ENCODE measurements around the gene RFPL1.
"Not testable (repeated sequence)": the region's sequence is repeated elsewhere in the genome, so short reads cannot be mapped to it uniquely, and the experiment has no call there.

The RFPL1 gene

DNA sequence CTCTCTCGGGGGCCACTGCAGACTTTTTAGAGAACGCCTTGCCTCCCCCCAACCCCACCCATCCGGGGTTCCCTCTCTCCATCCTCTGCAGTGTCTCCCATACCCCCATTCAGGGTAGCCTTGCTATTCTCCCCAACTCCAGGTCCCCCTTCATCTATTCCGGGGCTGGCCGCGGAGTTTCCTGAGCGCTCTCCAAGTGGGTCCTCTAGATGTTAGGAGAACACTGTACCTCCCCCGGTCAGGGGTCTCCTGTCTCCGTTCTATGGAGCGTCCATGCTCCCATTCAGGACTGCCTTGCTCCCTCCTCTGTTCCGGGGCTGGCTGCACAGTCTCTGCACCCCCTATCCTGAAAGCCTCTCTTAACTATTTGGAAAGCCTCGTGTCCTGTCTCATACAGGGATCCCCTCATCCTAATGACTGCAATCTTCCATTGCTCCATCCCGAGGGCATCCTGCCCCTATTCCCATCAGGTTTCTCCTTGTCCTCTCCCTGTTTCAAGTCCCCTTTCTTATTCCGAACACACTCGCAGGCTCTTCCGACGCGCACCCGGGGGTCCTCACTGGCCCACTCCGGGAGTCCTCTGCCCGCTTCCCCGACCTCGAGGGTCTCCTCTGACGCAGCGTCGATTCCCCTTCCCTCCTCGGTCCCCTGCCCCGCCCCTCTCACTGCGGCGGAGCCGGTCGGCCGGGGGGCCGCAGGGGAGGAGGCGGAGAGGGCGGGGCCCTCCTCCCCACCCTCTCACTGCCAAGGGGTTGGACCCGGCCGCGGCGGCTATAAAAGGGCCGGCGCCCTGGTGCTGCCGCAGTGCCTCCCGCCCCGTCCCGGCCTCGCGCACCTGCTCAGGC lies 41.3 kb downstream of the RFPL1 start, which contains the start of gene NEFH:
TSS of gene NEFH (plus strand) at position 802 of the 845 bp plus-strand sequence. CDS start 45 bp downstream, outside the sequence.
- DNase-seq (ENCODE audit: low spot score) = no peak

- no peak for DNase-seq (ENCODE audit: low spot score)
Observed at GRCh38 chr22:29480262-29480511, 41.8 kb downstream of the RFPL1 start.

- DNase-seq (ENCODE audit: low spot score) = no peak
Observed at GRCh38 chr22:29480512-29481264, 42.3 kb downstream of the RFPL1 start.

GRCh38 chr22:29481265-29482000 lies 43.0 kb downstream of the RFPL1 start:
- no peak for DNase-seq (ENCODE audit: low spot score)

DNA sequence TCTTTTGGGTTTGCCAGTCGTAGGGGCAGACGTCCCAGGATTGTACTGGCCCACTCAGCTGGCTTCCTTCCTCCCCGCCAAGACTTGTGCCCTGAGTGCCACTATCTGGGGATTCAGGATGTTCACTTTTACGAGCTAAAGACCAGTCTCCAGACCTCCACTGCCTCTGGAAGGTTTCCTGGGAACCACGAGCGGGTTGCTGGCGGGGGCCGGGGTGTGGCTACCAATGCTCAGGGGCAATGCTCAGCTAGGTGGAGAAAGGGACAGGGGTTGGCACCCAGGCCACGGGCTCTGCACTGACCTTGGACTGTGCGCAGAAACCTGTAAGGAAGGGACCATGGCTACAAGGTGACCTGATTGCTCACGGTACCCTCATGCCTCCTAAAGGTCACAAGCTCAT lies 43.9 kb downstream of the RFPL1 start:
- no peak for DNase-seq (ENCODE audit: low spot score)

- DNase-seq (ENCODE audit: low spot score) = no peak
Observed at GRCh38 chr22:29482726-29483125, 44.3 kb downstream of the RFPL1 start.

GRCh38 chr22:29483254-29483653 lies 44.9 kb downstream of the RFPL1 start:
- DNase-seq (ENCODE audit: low spot score) = no peak

GRCh38 chr22:29484642-29485041 lies 46.3 kb downstream of the RFPL1 start:
- no peak for DNase-seq (ENCODE audit: low spot score)

DNA sequence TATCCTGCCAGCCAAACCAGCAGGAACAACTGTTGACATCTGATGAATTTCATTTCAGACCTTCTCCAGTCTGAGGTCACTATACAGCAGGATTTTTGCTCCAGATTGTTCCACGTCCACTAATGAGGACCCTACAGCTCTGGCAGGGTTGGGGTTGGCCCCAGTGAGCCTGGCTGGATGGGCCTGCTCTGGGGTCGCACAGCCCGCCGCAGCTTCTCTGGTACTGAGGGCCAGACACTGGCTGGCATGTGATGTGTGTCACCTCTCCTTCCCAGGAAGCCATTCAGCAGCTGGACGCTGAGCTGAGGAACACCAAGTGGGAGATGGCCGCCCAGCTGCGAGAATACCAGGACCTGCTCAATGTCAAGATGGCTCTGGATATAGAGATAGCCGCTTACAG lies 47.1 kb downstream of the RFPL1 start:
- no peak for DNase-seq (ENCODE audit: low spot score)

GRCh38 chr22:29487426-29487986 lies 49.1 kb downstream of the RFPL1 start:
- no peak for DNase-seq (ENCODE audit: low spot score)

DNA sequence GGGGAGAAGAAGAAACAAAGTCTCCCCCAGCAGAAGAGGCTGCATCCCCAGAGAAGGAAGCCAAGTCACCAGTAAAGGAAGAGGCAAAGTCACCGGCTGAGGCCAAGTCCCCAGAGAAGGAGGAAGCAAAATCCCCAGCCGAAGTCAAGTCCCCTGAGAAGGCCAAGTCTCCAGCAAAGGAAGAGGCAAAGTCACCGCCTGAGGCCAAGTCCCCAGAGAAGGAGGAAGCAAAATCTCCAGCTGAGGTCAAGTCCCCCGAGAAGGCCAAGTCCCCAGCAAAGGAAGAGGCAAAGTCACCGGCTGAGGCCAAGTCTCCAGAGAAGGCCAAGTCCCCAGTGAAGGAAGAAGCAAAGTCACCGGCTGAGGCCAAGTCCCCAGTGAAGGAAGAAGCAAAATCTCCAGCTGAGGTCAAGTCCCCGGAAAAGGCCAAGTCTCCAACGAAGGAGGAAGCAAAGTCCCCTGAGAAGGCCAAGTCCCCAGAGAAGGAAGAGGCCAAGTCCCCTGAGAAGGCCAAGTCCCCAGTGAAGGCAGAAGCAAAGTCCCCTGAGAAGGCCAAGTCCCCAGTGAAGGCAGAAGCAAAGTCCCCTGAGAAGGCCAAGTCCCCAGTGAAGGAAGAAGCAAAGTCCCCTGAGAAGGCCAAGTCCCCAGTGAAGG lies 50.9 kb downstream of the RFPL1 start:
- not testable (repeated sequence) for DNase-seq (ENCODE audit: low spot score)

DNA sequence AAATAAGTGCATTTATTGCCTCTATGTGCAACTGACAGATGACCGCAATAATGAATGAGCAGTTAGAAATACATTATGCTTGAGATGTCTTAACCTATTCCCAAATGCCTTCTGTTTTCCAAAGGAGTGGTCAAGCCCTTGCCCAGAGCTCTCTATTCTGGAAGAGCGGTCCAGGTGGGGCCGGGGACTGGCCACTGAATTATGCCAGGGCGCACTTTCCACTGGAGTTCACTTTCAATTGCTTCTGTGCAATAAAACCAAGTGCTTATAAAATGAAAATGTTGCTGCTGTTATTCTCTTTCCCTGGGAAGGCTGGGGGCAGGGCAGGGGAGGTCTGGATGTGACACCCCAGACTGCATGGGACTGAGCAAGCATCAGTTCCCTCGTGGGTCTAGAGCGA lies 52.6 kb downstream of the RFPL1 start:
- no peak for DNase-seq (ENCODE audit: low spot score)

All from SW480 (cell line).